CD4-positive, alpha-beta T cell treated with Interleukin-21 for 1 hour (primary cell): ENCODE measurements around the gene IQGAP2.

Experiments
- DNase-seq: peaks from one replicate; pipeline ENCODE4 v3.0.0-alpha.2; 2020

The IQGAP2 gene

GRCh38 chr5:76692651-76693050 is 289.6 kb downstream of the IQGAP2 start:
- no peak for DNase-seq

GRCh38 chr5:76693141-76693540 is 290.1 kb downstream of the IQGAP2 start:
- no peak for DNase-seq

GRCh38 chr5:76694317-76694716 is 291.2 kb downstream of the IQGAP2 start:
- DNase-seq = no peak

GRCh38 chr5:76695346-76695745 is 292.3 kb downstream of the IQGAP2 start:
- no peak for DNase-seq

GRCh38 chr5:76696251-76696650 is 293.2 kb downstream of the IQGAP2 start:
- DNase-seq = no peak

GRCh38 chr5:76697670-76698069 is 294.6 kb downstream of the IQGAP2 start:
- no peak for DNase-seq

GRCh38 chr5:76700571-76700970 is 297.5 kb downstream of the IQGAP2 start:
- no peak for DNase-seq

- no peak for DNase-seq
Measured at GRCh38 chr5:76701298-76701697, 298.2 kb downstream of the IQGAP2 start.

- no peak for DNase-seq
Measured at GRCh38 chr5:76703707-76704106, 300.6 kb downstream of the IQGAP2 start.

GRCh38 chr5:76704131-76704663 is 301.1 kb downstream of the IQGAP2 start:
- no peak for DNase-seq

- no peak for DNase-seq
Measured at GRCh38 chr5:76705574-76705973, 302.5 kb downstream of the IQGAP2 start.

- DNase-seq = no peak
Measured at GRCh38 chr5:76709762-76710161, 306.7 kb downstream of the IQGAP2 start.

GRCh38 chr5:76710991-76711390 is 307.9 kb downstream of the IQGAP2 start:
- no peak for DNase-seq

- no peak for DNase-seq
Measured at GRCh38 chr5:76714751-76715485, 311.8 kb downstream of the IQGAP2 start.

- no peak for DNase-seq
Measured at GRCh38 chr5:76715486-76715735, 312.3 kb downstream of the IQGAP2 start.

- peak; percentile 69 for DNase-seq
Measured at GRCh38 chr5:76715736-76716455, 312.8 kb downstream of the IQGAP2 start, which contains the start of gene F2R. Gene F2R (plus strand): TSS chr5:76716126. CDS start chr5:76716308, 182 bp downstream.

GRCh38 chr5:76716456-76717157 is 313.5 kb downstream of the IQGAP2 start:
- DNase-seq = peak; percentile 10

GRCh38 chr5:76717222-76718083 is 314.4 kb downstream of the IQGAP2 start:
- DNase-seq = no peak

GRCh38 chr5:76718381-76718832 is 315.3 kb downstream of the IQGAP2 start:
- no peak for DNase-seq

- DNase-seq = no peak
Measured at GRCh38 chr5:76718880-76719279, 315.8 kb downstream of the IQGAP2 start.

- DNase-seq = no peak
Measured at GRCh38 chr5:76720988-76721569, 318.0 kb downstream of the IQGAP2 start.

- DNase-seq = no peak
Measured at GRCh38 chr5:76723266-76723665, 320.2 kb downstream of the IQGAP2 start.
